Measurements from ENCODE around the gene BCL2L15.
A peak's percentile ranks its signal among the peaks of the same experiment; 100 is the strongest.

BCL2L15 gene

GRCh38 chr1:113887402-113888175 lies at the start of gene BCL2L15:
Gene BCL2L15, minus strand, starts transcription at chr1:113887581. Its CDS starts 206 bp downstream, at chr1:113887375.
- DNase-seq (ENCODE audit: low spot score): no peak

- no peak for DNase-seq (ENCODE audit: low spot score)
Measured at GRCh38 chr1:113937146-113937545, 49.8 kb upstream of the BCL2L15 start.

GRCh38 chr1:113935970-113936369 lies 48.6 kb upstream of the BCL2L15 start:
- no peak for DNase-seq (ENCODE audit: low spot score)

DNA sequence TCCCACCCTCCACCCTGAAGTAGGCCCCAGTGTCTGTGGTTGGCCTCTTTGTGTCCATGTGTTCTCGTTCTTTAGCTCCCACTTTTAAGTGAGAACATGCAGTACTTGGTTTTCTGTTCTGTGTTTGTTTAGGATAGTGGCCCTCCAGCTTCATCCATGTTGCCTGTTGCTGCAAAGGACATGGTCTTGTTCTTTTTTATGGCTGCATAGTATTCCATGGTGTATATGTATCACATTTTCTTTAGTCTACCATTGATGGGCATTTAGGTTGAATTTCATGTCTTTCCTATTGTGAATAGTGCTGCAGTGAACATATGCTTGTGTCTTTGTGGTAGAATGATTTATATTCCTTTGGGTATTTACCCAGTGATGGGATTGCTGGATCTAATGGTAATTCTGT lies 47.8 kb upstream of the BCL2L15 start:
- no peak for DNase-seq (ENCODE audit: low spot score)

GRCh38 chr1:113934511-113935055 lies 47.2 kb upstream of the BCL2L15 start:
- no peak for DNase-seq (ENCODE audit: low spot score)

GRCh38 chr1:113934006-113934405 lies 46.6 kb upstream of the BCL2L15 start:
- no peak for DNase-seq (ENCODE audit: low spot score)

DNA sequence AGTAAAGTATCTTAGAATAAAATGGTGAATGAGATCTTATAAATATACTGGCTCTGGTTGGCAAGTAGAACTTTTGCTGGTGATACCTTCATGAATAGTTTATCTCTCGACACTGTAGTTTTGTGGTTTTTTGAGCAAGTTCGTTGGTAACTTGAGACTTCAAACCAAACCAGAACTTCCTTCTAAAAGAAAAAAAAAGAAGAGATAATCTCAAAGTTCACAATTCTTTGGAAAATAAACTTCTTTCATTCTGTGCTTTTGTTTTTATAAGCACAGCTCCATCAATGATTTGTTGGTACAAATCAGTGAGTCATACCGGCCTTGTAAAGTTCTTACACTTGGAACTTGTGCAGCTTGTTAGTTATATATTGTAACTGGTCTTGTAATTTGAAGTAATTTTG lies 44.1 kb upstream of the BCL2L15 start:
- DNase-seq (ENCODE audit: low spot score): peak; percentile 21

DNA sequence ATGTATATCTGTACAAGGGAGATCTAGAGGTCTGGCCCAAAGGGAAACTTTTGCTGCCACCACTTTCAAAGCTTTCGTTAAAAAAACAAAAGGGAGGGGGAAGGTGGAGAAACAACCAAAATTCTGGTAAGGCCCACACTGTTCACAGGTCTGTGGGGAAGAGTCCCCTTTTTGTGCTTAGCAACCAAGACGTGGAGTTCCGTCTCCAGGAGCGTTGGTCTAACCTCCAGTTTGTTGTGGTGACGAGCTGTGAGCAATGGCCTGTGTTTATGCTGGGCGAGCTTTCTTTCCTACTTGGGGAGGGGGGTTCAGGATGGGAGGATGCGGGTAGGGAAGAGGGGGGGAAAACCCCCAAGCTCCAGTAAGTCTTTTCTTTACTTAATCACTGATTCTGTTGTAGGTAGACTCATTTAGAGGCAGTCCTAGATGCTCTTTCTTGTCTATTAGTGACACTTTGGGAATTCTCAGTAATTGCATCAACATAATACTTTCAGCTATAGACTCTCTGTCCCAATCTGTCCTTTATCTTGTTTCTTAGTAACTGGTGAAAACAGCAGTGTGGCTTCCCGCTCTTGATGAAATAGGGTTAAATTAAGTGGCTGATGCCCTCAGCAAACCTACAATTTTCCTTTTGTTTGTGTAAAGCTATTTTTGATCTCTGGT lies 43.2 kb upstream of the BCL2L15 start:
- peak; percentile 63 for DNase-seq (ENCODE audit: low spot score)

- DNase-seq (ENCODE audit: low spot score): peak; percentile 65
Measured at GRCh38 chr1:113929750-113930498, 42.5 kb upstream of the BCL2L15 start.

- peak; percentile 95 for DNase-seq (ENCODE audit: low spot score)
Measured at GRCh38 chr1:113928941-113929749, 41.8 kb upstream of the BCL2L15 start, which contains the start of gene HIPK1. Gene HIPK1, plus strand, starts transcription at chr1:113929324.

DNA sequence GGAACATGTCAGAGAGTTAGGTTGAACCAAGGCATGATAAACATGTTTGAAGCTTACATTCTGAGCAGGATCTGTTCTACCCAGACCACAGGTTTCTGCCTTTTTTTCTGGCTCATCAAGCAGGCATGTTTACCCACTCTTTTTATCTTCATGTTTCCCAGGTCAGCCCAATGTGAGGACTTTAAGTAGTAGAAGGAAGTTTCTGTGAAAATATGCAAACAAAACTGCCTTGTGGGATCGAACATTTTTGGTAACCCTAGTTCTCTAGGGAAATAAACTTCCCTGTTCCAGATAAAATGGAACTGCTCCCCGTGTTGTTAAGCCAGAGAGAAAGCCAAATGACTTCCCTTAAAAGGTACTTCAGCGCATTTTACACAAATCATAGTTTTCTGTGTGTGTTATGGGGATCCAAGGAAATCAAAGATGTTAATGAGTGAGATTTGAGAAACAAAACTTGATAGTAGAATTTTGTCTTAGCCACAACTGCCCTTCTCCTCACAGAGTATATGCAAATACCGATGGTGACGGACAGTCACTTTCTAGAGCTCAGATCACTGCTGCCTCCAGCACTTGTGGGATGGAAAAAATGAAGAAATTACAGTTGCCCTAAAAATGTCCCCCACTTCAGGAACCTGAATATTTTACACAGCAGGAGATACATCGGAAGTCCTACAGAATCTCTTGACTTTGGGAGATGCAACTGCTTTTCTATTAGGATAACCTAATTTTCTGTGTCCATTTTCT lies 41.0 kb upstream of the BCL2L15 start:
- no peak for DNase-seq (ENCODE audit: low spot score)

GRCh38 chr1:113924473-113924872 lies 37.1 kb upstream of the BCL2L15 start:
- no peak for DNase-seq (ENCODE audit: low spot score)

DNA sequence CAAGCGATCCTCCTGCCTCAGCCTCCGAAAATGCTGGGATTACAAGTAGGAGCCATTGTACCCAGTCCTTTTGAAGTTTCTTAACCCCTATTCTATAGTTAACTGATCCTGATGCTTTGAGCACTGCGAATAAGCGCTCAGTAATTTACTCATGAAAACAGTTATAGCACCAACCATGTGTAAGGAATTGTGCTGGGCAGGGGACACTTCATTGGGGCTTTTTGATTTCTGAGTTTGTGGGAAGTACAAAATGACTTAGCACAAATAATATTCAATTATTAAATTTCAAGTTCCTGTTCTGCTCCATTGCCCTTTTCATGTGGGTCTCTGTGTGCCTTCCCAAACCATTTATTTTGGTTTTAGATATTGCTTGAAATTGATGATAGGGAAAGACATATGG lies 35.6 kb upstream of the BCL2L15 start:
- DNase-seq (ENCODE audit: low spot score): no peak

- no peak for DNase-seq (ENCODE audit: low spot score)
Measured at GRCh38 chr1:113918243-113918642, 30.9 kb upstream of the BCL2L15 start.

DNA sequence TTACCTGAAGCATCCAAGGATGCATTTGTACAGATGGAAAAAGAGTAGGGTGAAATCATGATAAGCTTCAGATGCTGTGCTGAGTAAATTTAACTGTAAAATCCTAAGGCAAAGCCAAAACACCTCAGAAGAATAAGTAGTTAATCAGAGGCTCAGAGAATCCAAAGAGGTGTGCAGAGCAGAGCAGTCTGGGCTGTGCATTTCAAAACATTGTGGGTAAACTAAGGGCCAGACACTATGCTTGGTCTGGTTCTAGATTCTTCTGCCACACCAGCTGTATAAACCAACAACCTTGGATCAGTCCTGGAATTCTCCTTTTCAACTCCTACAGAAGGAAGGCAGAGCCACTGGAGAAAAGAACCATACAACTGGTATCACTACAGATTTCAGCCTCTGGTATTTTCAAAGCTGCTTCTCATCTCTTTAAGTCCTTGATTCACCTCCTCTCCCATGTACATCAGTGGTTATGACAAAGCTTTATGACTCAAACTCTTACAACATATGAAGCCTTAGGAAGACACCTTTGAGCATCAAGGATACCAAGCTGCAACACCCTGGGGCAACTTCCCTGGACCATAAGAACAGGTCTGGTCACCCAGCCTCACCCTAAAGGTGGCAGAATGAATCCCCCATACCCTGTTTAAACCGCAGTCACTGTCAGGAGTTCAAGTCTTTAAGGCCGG lies 30.2 kb upstream of the BCL2L15 start:
- DNase-seq (ENCODE audit: low spot score): no peak

- DNase-seq (ENCODE audit: low spot score): no peak
Measured at GRCh38 chr1:113916974-113917373, 29.6 kb upstream of the BCL2L15 start.

- no peak for DNase-seq (ENCODE audit: low spot score)
Measured at GRCh38 chr1:113913887-113914664, 26.7 kb upstream of the BCL2L15 start.

DNA sequence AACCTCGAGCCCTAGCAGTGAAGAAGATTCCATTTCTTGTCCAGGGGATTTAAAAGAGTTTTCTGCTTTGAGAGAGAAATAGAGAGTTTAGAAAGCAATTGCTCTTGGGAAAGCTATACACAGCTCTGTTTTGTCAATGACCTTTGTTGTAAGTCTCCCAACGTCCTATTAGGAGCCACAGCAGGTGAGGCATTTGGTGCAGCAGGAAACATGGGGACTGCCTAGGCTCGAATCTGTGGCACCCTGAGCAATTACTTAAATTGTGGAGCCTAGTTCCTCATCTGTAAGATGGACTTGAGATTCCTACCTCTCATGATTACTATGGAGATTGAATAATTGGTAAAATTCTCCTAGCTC lies 25.9 kb upstream of the BCL2L15 start:
- DNase-seq (ENCODE audit: low spot score): no peak

DNA sequence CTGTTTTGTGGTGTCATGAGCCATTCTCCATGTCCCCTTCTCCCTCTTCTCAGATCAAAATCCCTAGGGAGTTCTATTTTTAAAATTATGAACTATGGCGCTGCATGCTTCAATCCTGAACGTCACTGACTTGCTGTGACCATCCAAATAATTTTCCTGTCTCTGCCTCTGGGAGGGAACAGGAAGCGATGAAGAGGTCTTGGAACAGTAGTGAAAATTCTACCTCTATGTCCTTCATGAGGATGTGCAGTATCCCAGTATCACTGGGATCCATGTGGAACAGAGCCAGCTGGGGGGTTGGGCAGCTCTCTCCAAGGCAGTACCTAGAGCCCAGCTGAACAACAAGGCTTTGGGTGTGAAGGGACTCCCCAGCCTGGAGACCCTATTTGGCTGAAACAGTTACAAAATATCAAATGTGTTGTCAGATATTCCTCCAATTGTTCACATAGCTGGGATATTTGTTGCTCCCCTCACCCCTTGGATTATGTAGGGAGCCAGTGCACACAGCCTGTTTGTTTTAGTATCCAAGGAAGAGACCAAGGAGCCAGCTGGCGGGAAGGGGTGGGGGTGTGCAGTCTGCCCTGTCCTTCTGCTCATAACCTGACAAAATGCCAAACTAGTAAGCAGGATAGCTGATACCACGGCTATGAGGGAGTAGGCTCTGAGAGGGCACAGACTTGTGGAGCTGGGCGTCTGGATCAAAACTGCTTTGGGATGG lies 25.4 kb upstream of the BCL2L15 start:
- DNase-seq (ENCODE audit: low spot score): peak; percentile 70

Data from AG20443 (cell line).